SK-N-SH treated with all-trans-retinoic acid at 6 μM for 48 hours (cell line): Measurements from ENCODE around the gene GAN.

Experiments
- ATAC-seq: fragments of 200-7000 bp; cut with Tn5 transposase; 3 replicates; pipeline ENCODE4 v1.9.1; 2020; ENCODE audit warnings: mild to moderate bottlenecking, moderate library complexity
- ARNTL ChIP-seq: fragments of 450-650 bp; formaldehyde crosslinking; IDR thresholded peaks from 2 replicates; pipeline ENCODE4 v1.5.0; 2020; ENCODE audit warnings: low read depth, mild to moderate bottlenecking, moderate library complexity, borderline replicate concordance
- BACH2 ChIP-seq: fragments of 250-450 bp; sonication (Bioruptor Pico); IDR thresholded peaks from 2 replicates; pipeline ENCODE4 v1.9.0; 2021; ENCODE audit warnings: mild to moderate bottlenecking, borderline replicate concordance
- CSDC2 ChIP-seq: fragments of 250-450 bp; sonication (Bioruptor Pico); IDR thresholded peaks from 2 replicates; pipeline ENCODE4 v1.5.0; 2020; ENCODE audit warnings: mild to moderate bottlenecking, moderate library complexity
- ESRRG ChIP-seq: fragments of 250-450 bp; sonication (Bioruptor Pico); IDR thresholded peaks from 2 replicates; pipeline ENCODE4 v1.6.1; 2021; ENCODE audit warnings: mild to moderate bottlenecking
- GLIS3 ChIP-seq: fragments of 250-450 bp; sonication (Bioruptor Pico); IDR thresholded peaks from 2 replicates; pipeline ENCODE4 v1.5.0; 2020; ENCODE audit warnings: mild to moderate bottlenecking, moderate library complexity
- ISL1 ChIP-seq: fragments of 250-450 bp; sonication (Bioruptor Pico); IDR thresholded peaks from 2 replicates; pipeline ENCODE4 v2.1.2; 2022; ENCODE audit warnings: mild to moderate bottlenecking, moderate library complexity
- OSR1 ChIP-seq: fragments of 250-450 bp; sonication (Bioruptor Pico); IDR thresholded peaks from 2 replicates; pipeline ENCODE4 v1.8.0; 2022; ENCODE audit warnings: moderate library complexity, mild to moderate bottlenecking, inconsistent platforms
- PPARA ChIP-seq: fragments of 250-450 bp; sonication (Bioruptor Pico); IDR thresholded peaks from 2 replicates; pipeline ENCODE4 v1.5.0; 2020; ENCODE audit warnings: mild to moderate bottlenecking, borderline replicate concordance
- SNAI2 ChIP-seq: fragments of 250-450 bp; sonication (Bioruptor Pico); IDR thresholded peaks from 2 replicates; pipeline ENCODE4 v1.5.0; 2020; ENCODE audit warnings: mild to moderate bottlenecking, moderate library complexity
- TOX ChIP-seq: fragments of 250-450 bp; sonication (Bioruptor Pico); IDR thresholded peaks from 2 replicates; pipeline ENCODE4 v1.8.0; 2021; ENCODE audit warnings: mild to moderate bottlenecking, moderate library complexity, borderline replicate concordance
- ZFP3 ChIP-seq: fragments of 250-450 bp; sonication (Bioruptor Pico); IDR thresholded peaks from 2 replicates; pipeline ENCODE4 v1.5.0; 2020; ENCODE audit warnings: mild to moderate bottlenecking, moderate library complexity
- ZNF565 ChIP-seq: fragments of 450-650 bp; formaldehyde crosslinking; conservative IDR thresholded peaks from 2 replicates; pipeline ENCODE4 v1.5.0; 2020; ENCODE audit warnings: low read depth, mild to moderate bottlenecking, moderate library complexity
- ZNF70 ChIP-seq: fragments of 450-650 bp; formaldehyde crosslinking; IDR thresholded peaks from 2 replicates; pipeline ENCODE4 v1.5.0; 2020; ENCODE audit warnings: mild to moderate bottlenecking, moderate library complexity
- ZNF8 ChIP-seq: fragments of 450-650 bp; formaldehyde crosslinking; IDR thresholded peaks from 2 replicates; pipeline ENCODE4 v1.5.0; 2020; ENCODE audit warnings: mild to moderate bottlenecking, moderate library complexity
- TF ChIP-seq, protein P1 (sequence below): fragments of 250-450 bp; sonication (Bioruptor Pico); IDR thresholded peaks from 2 replicates; pipeline ENCODE4 v1.5.1; 2020; ENCODE audit warnings: low read depth, mild to moderate bottlenecking, moderate library complexity
- TF ChIP-seq, protein P2 (sequence below): fragments of 250-450 bp; sonication (Bioruptor Pico); IDR thresholded peaks from 2 replicates; pipeline ENCODE4 v1.8.0; 2020; ENCODE audit warnings: mild to moderate bottlenecking, moderate library complexity, borderline replicate concordance
- TF ChIP-seq, protein P3 (sequence below): fragments of 250-450 bp; sonication (Bioruptor Pico); IDR thresholded peaks from 2 replicates; pipeline ENCODE4 v1.5.1; 2021; ENCODE audit warnings: mild to moderate bottlenecking, moderate library complexity
- TF ChIP-seq, protein P4 (sequence below): fragments of 250-450 bp; sonication (Bioruptor Pico); IDR thresholded peaks from 2 replicates; pipeline ENCODE4 v1.5.0; 2020; ENCODE audit warnings: mild to moderate bottlenecking, moderate library complexity
- TF ChIP-seq, protein P5 (sequence below): fragments of 250-450 bp; sonication (Bioruptor Pico); IDR thresholded peaks from 2 replicates; pipeline ENCODE4 v1.8.0; 2021; ENCODE audit warnings: low read depth, mild to moderate bottlenecking, moderate library complexity, borderline replicate concordance

Gene GAN

DNA sequence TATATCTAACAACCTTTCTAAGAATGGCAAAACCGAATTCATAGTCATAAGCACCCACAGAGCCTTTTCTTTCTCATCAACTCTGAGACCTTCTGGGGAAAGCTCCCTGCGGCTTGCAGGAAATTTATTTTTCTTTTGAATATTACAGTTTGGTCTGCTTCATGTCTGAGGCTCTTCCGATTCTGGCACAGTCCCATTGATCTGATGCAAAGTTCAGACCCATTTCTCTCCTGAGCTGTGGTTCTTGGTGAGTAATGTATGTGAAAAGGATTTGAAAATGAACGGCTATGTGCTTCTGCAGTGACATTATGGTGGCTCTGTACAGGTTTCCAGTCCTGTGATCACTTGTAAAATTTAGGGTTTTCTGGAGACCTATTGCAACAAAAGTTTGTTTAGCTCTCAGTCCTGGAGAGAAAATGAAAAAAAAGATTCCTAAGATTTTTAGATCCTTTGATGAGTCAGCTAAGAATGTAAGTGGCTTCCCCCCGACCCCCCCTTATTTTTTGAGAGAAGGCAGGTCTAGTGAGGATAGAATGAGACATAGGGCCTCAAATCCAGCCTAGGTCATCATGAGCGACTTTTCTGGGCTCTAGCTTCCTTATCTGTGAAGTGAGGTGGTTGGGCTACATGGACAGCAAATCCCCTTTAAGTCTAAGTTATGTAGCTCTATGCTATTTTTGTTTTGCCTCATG is 4.6 kb downstream of the GAN start:
- TF ChIP-seq, protein P1, sequence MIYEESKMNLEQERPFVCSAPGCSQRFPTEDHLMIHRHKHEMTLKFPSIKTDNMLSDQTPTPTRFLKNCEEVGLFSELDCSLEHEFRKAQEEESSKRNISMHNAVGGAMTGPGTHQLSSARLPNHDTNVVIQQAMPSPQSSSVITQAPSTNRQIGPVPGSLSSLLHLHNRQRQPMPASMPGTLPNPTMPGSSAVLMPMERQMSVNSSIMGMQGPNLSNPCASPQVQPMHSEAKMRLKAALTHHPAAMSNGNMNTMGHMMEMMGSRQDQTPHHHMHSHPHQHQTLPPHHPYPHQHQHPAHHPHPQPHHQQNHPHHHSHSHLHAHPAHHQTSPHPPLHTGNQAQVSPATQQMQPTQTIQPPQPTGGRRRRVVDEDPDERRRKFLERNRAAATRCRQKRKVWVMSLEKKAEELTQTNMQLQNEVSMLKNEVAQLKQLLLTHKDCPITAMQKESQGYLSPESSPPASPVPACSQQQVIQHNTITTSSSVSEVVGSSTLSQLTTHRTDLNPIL, result no peak
- TF ChIP-seq ISL1 (peak; percentile 48), SNAI2 (CRISPR knock-in tag) (0 out of 2 replicates have a peak, but pooled peaks have one; percentile 40), CSDC2 (no peak), ZNF565 (CRISPR knock-in tag) (no peak), BACH2 (CRISPR knock-in tag) (no peak)
- TF ChIP-seq, protein P2, sequence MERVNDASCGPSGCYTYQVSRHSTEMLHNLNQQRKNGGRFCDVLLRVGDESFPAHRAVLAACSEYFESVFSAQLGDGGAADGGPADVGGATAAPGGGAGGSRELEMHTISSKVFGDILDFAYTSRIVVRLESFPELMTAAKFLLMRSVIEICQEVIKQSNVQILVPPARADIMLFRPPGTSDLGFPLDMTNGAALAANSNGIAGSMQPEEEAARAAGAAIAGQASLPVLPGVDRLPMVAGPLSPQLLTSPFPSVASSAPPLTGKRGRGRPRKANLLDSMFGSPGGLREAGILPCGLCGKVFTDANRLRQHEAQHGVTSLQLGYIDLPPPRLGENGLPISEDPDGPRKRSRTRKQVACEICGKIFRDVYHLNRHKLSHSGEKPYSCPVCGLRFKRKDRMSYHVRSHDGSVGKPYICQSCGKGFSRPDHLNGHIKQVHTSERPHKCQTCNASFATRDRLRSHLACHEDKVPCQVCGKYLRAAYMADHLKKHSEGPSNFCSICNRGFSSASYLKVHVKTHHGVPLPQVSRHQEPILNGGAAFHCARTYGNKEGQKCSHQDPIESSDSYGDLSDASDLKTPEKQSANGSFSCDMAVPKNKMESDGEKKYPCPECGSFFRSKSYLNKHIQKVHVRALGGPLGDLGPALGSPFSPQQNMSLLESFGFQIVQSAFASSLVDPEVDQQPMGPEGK, result peak; percentile 53; the same call in 1 of the 2 replicates
- TF ChIP-seq, all 23 proteins: peak for 3
- ATAC-seq, result peak; percentile 55

DNA sequence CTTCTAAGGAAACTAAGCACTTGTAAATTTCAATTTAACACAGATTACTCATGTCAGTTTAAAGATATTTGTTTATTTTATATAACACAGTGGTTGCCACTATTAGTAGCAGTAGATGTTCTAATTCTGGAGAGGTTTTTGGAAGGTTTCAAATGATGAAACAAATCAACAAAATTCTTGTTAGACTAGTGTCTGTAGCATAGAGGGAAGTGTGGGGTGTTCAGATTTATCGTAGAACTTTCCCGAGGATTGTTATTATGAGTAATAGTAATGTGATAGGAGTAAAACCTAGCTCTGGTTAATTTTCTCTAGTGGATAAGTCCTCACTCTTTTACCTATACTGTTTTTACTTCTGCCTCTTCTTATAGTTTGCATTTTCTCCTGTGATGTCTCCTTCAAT is 6.3 kb downstream of the GAN start:
- TF ChIP-seq ZFP3 (no peak), BACH2 (CRISPR knock-in tag) (no peak), ZNF8 (no peak), PPARA (CRISPR knock-in tag) (no peak), TOX (CRISPR knock-in tag) (no peak)
- TF ChIP-seq, protein P2, result no peak
- TF ChIP-seq, protein P3, sequence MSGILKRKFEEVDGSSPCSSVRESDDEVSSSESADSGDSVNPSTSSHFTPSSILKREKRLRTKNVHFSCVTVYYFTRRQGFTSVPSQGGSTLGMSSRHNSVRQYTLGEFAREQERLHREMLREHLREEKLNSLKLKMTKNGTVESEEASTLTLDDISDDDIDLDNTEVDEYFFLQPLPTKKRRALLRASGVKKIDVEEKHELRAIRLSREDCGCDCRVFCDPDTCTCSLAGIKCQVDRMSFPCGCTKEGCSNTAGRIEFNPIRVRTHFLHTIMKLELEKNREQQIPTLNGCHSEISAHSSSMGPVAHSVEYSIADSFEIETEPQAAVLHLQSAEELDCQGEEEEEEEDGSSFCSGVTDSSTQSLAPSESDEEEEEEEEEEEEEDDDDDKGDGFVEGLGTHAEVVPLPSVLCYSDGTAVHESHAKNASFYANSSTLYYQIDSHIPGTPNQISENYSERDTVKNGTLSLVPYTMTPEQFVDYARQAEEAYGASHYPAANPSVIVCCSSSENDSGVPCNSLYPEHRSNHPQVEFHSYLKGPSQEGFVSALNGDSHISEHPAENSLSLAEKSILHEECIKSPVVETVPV, result no peak
- TF ChIP-seq, protein P1, result no peak
- TF ChIP-seq, all 23 proteins: peak for 0
- ATAC-seq, result no peak

DNA sequence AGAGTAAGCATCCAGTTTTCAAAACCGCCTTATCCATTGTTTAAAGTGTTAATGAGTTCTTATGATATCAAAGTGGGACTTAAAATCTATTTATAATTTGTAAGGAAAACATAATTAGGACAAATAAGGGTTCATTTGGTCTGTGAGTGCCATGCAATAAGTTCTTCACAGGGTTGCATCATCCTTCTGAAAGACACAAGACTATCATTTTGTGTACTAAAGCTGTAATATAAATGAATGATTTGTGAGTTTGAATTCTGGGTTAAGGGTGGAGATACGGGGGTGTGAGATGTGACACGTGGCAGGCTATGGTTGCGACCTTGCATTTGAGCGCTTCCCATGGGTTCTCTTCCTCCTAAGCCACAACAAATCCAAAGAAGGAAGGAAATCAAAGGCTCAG is 6.8 kb downstream of the GAN start:
- ATAC-seq, result no peak
- TF ChIP-seq ZNF70 (no peak), OSR1 (no peak), PPARA (CRISPR knock-in tag) (no peak), ZNF8 (no peak), ZNF565 (CRISPR knock-in tag) (no peak), ZFP3 (no peak), ARNTL (no peak), GLIS3 (CRISPR knock-in tag) (no peak), SNAI2 (CRISPR knock-in tag) (no peak), ESRRG (CRISPR knock-in tag) (no peak), CSDC2 (no peak), ISL1 (no peak)
- TF ChIP-seq, protein P1, result no peak
- TF ChIP-seq, protein P2, result no peak
- TF ChIP-seq, protein P4, sequence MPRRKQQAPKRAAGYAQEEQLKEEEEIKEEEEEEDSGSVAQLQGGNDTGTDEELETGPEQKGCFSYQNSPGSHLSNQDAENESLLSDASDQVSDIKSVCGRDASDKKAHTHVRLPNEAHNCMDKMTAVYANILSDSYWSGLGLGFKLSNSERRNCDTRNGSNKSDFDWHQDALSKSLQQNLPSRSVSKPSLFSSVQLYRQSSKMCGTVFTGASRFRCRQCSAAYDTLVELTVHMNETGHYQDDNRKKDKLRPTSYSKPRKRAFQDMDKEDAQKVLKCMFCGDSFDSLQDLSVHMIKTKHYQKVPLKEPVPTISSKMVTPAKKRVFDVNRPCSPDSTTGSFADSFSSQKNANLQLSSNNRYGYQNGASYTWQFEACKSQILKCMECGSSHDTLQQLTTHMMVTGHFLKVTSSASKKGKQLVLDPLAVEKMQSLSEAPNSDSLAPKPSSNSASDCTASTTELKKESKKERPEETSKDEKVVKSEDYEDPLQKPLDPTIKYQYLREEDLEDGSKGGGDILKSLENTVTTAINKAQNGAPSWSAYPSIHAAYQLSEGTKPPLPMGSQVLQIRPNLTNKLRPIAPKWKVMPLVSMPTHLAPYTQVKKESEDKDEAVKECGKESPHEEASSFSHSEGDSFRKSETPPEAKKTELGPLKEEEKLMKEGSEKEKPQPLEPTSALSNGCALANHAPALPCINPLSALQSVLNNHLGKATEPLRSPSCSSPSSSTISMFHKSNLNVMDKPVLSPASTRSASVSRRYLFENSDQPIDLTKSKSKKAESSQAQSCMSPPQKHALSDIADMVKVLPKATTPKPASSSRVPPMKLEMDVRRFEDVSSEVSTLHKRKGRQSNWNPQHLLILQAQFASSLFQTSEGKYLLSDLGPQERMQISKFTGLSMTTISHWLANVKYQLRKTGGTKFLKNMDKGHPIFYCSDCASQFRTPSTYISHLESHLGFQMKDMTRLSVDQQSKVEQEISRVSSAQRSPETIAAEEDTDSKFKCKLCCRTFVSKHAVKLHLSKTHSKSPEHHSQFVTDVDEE (CRISPR knock-in tag), result no peak
- TF ChIP-seq, protein P5, sequence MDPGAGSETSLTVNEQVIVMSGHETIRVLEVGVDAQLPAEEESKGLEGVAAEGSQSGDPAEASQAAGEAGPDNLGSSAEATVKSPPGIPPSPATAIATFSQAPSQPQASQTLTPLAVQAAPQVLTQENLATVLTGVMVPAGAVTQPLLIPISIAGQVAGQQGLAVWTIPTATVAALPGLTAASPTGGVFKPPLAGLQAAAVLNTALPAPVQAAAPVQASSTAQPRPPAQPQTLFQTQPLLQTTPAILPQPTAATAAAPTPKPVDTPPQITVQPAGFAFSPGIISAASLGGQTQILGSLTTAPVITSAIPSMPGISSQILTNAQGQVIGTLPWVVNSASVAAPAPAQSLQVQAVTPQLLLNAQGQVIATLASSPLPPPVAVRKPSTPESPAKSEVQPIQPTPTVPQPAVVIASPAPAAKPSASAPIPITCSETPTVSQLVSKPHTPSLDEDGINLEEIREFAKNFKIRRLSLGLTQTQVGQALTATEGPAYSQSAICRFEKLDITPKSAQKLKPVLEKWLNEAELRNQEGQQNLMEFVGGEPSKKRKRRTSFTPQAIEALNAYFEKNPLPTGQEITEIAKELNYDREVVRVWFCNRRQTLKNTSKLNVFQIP (CRISPR knock-in tag), result no peak
